ENCODE results near the gene CCDC149. TPM values are rescaled to one million over a fixed set of nuclear protein-coding genes. Genes with fewer than 3 reads are reported as not detected.

Gene CCDC149
- total and polyA plus RNA-seq, 2 experiments from 2014 or later, result 12.3 to 13.3 TPM

DNA sequence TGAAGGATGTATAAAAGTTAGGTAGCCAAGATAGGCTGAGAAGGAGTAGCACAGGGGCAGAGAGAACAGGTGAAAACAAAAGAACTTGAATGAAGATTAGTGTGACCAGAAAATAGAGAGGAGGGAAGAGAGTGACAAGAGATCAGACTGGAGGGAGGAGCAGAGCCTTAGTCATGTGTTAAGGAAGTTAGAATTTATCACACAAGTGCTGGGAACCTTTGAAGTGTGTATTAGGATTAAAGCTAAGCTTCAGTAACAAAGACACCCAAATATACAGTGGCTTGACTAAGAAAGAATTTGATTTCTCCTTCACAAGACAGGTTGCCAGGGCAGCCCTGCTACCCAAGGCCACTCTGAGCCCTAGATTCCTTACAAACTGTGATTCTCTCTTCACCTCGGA lies 10.7 kb upstream of the CCDC149 start:
- peaks cover 10% of the 10 kb centered on the region for H3K27me3 ChIP-seq
- no peak overlapping the region for H3K4me3 ChIP-seq
- no peaks in the 10 kb centered on the region for H3K9me2 ChIP-seq (replicated peaks; ENCODE audit: insufficient read depth)
- 43% methylated on average over 1 of the region's 1 CpG for WGBS (ENCODE audit: low lambda C conversion rate, missing lambda C conversion rate)
- no peaks in the 10 kb centered on the region for H4K20me1 ChIP-seq (ENCODE audit: insufficient read depth, poor library complexity, severe bottlenecking)
- H3K79me2 ChIP-seq, result no peaks in the 10 kb centered on the region
- TF ChIP-seq EZH2phosphoT487 (IDR thresholded peaks at IDR 0.05; ENCODE audit: low read depth, severe bottlenecking, unreplicated experiment) (no peak), EZH2 (IDR thresholded peaks at IDR 0.05; ENCODE audit: borderline replicate concordance) (no peak)
- TF ChIP-seq, protein P1, sequence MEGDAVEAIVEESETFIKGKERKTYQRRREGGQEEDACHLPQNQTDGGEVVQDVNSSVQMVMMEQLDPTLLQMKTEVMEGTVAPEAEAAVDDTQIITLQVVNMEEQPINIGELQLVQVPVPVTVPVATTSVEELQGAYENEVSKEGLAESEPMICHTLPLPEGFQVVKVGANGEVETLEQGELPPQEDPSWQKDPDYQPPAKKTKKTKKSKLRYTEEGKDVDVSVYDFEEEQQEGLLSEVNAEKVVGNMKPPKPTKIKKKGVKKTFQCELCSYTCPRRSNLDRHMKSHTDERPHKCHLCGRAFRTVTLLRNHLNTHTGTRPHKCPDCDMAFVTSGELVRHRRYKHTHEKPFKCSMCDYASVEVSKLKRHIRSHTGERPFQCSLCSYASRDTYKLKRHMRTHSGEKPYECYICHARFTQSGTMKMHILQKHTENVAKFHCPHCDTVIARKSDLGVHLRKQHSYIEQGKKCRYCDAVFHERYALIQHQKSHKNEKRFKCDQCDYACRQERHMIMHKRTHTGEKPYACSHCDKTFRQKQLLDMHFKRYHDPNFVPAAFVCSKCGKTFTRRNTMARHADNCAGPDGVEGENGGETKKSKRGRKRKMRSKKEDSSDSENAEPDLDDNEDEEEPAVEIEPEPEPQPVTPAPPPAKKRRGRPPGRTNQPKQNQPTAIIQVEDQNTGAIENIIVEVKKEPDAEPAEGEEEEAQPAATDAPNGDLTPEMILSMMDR (IDR thresholded peaks at IDR 0.05; ENCODE audit: poor library complexity), result no peak
- H2AFZ ChIP-seq, result no peak overlapping the region
- no peak for DNase-seq (ENCODE audit: low spot score)
- H3K27ac ChIP-seq, result no peak overlapping the region
- no peaks in the 10 kb centered on the region for H3K36me3 ChIP-seq (replicated peaks; ENCODE audit: insufficient read depth, low read depth)
- H3K4me1 ChIP-seq (ENCODE audit: insufficient read depth), result no peaks in the 10 kb centered on the region
- no peak overlapping the region for H3K4me2 ChIP-seq
- no peaks in the 10 kb centered on the region for H3K9me3 ChIP-seq (ENCODE audit: low read depth)

DNA sequence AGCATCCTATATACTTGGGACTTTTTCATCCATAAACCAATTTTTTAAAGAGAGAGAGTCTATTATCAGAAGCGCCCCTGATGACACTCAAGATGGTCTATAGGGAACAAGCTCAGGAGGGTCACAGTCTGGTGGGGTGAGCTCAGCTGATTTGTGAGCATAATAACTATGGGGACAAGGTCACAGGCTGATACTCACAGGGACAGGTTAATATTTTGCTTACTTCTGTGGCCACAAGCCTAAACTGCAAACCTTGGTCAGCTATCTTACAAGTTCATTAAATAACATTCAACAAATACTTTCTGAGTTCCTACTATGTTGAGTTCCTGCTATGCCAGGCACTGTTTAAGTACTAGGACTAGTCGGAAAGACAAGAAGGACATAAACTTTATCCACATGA lies 10.2 kb upstream of the CCDC149 start:
- Histone ChIP-seq H3K4me2 (no peak overlapping the region), H3K4me3 (no peak overlapping the region), H4K20me1 (ENCODE audit: insufficient read depth, poor library complexity, severe bottlenecking) (no peaks in the 10 kb centered on the region), H3K79me2 (no peaks in the 10 kb centered on the region), H3K27me3 (peaks cover 8% of the 10 kb centered on the region), H3K9me3 (ENCODE audit: low read depth) (no peaks in the 10 kb centered on the region), H3K9me2 (replicated peaks; ENCODE audit: insufficient read depth) (no peaks in the 10 kb centered on the region), H3K36me3 (replicated peaks; ENCODE audit: insufficient read depth, low read depth) (no peaks in the 10 kb centered on the region), H3K27ac (no peak overlapping the region), H3K4me1 (ENCODE audit: insufficient read depth) (no peaks in the 10 kb centered on the region), H2AFZ (no peak overlapping the region)
- WGBS (ENCODE audit: low lambda C conversion rate, missing lambda C conversion rate), result 94% methylated on average over 2 of the region's 2 CpGs
- DNase-seq (ENCODE audit: low spot score), result no peak
- TF ChIP-seq EZH2 (IDR thresholded peaks at IDR 0.05; ENCODE audit: borderline replicate concordance) (no peak), EZH2phosphoT487 (IDR thresholded peaks at IDR 0.05; ENCODE audit: low read depth, severe bottlenecking, unreplicated experiment) (no peak)
- TF ChIP-seq, protein P1 (IDR thresholded peaks at IDR 0.05; ENCODE audit: poor library complexity), result no peak

DNA sequence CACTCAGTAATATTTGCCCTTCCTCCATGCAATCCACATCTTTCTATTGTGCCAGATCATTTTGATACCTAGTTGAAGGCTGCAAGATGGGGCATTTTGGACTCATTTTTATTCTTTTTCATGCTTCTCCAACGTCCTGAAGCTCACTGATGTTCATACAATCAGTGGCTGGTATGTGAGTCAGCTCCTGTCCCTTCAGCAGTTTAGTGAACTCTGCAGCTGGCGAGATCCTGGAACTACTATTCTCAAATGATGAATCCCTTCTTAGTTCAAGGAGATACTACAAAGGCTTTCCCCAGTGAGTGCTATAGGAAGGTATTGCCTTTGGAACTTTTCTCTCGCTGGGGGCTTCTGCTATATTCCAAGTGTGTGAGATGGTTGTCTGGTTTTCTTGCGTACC lies 9.6 kb upstream of the CCDC149 start:
- DNase-seq (ENCODE audit: low spot score), result no peak
- Histone ChIP-seq H4K20me1 (ENCODE audit: insufficient read depth, poor library complexity, severe bottlenecking) (no peaks in the 10 kb centered on the region), H3K9me3 (ENCODE audit: low read depth) (no peaks in the 10 kb centered on the region), H3K27ac (no peak overlapping the region), H3K27me3 (peaks cover 3% of the 10 kb centered on the region), H3K4me1 (ENCODE audit: insufficient read depth) (no peaks in the 10 kb centered on the region), H3K36me3 (replicated peaks; ENCODE audit: insufficient read depth, low read depth) (no peaks in the 10 kb centered on the region), H3K9me2 (replicated peaks; ENCODE audit: insufficient read depth) (no peaks in the 10 kb centered on the region), H3K4me3 (no peak overlapping the region), H3K4me2 (no peak overlapping the region), H3K79me2 (no peaks in the 10 kb centered on the region), H2AFZ (no peak overlapping the region)
- 56% methylated on average over 4 of the region's 4 CpGs for WGBS (ENCODE audit: low lambda C conversion rate, missing lambda C conversion rate)
- TF ChIP-seq EZH2 (IDR thresholded peaks at IDR 0.05; ENCODE audit: borderline replicate concordance) (no peak), EZH2phosphoT487 (IDR thresholded peaks at IDR 0.05; ENCODE audit: low read depth, severe bottlenecking, unreplicated experiment) (no peak)
- TF ChIP-seq, protein P1 (IDR thresholded peaks at IDR 0.05; ENCODE audit: poor library complexity), result no peak

DNA sequence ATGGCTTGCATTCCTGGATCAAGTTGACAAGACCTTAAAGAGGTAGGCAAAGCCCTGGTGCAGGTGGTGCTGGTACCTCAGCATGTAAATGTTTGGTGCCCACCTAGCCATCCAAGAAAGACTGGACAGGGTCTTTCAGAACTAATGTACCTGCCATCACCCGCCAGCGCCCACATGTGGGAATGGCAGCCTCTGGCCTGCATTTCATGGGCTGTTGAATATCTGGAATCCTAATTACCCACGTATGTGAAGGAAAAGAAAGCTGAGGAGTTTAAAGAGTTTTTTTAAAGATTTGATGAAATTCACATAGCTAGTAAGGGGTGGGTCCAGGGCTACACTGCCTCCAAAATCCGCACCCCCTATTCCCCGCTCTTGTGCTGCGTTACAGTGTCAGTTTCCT lies 8.6 kb upstream of the CCDC149 start:
- no peaks in the 10 kb centered on the region for H3K9me3 ChIP-seq (ENCODE audit: low read depth)
- no peak for DNase-seq (ENCODE audit: low spot score)
- H3K4me2 ChIP-seq, result no peak overlapping the region
- no peaks in the 10 kb centered on the region for H4K20me1 ChIP-seq (ENCODE audit: insufficient read depth, poor library complexity, severe bottlenecking)
- no peak for TF ChIP-seq EZH2phosphoT487 (IDR thresholded peaks at IDR 0.05; ENCODE audit: low read depth, severe bottlenecking, unreplicated experiment)
- no peak for TF ChIP-seq EZH2 (IDR thresholded peaks at IDR 0.05; ENCODE audit: borderline replicate concordance)
- TF ChIP-seq, protein P1 (IDR thresholded peaks at IDR 0.05; ENCODE audit: poor library complexity), result no peak
- H3K27me3 ChIP-seq, result no peaks in the 10 kb centered on the region
- H3K4me1 ChIP-seq (ENCODE audit: insufficient read depth), result no peaks in the 10 kb centered on the region
- no peaks in the 10 kb centered on the region for H3K79me2 ChIP-seq
- 91% methylated on average over 6 of the region's 6 CpGs for WGBS (ENCODE audit: low lambda C conversion rate, missing lambda C conversion rate)
- no peaks in the 10 kb centered on the region for H3K9me2 ChIP-seq (replicated peaks; ENCODE audit: insufficient read depth)
- no peak overlapping the region for H3K27ac ChIP-seq
- no peak overlapping the region for H3K4me3 ChIP-seq
- H2AFZ ChIP-seq, result no peak overlapping the region
- no peaks in the 10 kb centered on the region for H3K36me3 ChIP-seq (replicated peaks; ENCODE audit: insufficient read depth, low read depth)
